Measurements from ENCODE around the gene ELL. TPM values are rescaled to one million over a fixed set of nuclear protein-coding genes. Genes with fewer than 3 reads are reported as not detected.

ELL gene
- total and polyA plus RNA-seq, 2 experiments from 2014 or later: 16.4 to 24.2 TPM

- peaks cover 30% of the 10 kb centered on the region; the same call in 1 of the 2 replicates for H4K20me1 ChIP-seq (ENCODE audit: insufficient read depth)
- TF ChIP-seq EZH2phosphoT487 (IDR thresholded peaks at IDR 0.05; ENCODE audit: insufficient read depth, low read depth): no peak
- no peak for TF ChIP-seq EZH2 (IDR thresholded peaks at IDR 0.05; ENCODE audit: insufficient read depth, poor library complexity, severe bottlenecking)
- H3K27ac ChIP-seq: no peak overlapping the region
- H3K9ac ChIP-seq: no peak overlapping the region
- peaks cover 100% of the 10 kb centered on the region for H3K79me2 ChIP-seq (ENCODE audit: insufficient read depth)
- no peak for DNase-seq
- H3K9me2 ChIP-seq (ENCODE audit: insufficient read depth): no peaks in the 10 kb centered on the region
- peaks cover 28% of the 10 kb centered on the region for H3K4me1 ChIP-seq (ENCODE audit: insufficient read depth)
- no peaks in the 10 kb centered on the region for H3K9me3 ChIP-seq (ENCODE audit: low read depth)
- no peaks in the 10 kb centered on the region for H3K36me3 ChIP-seq (ENCODE audit: low read depth)
- H2AFZ ChIP-seq: no peak overlapping the region
- in situ Hi-C loops (cut with MboI): no loop called here
- no peaks in the 10 kb centered on the region for H3K27me3 ChIP-seq (replicated peaks; ENCODE audit: insufficient read depth)
- no peak overlapping the region for H3K4me2 ChIP-seq (ENCODE audit: unreplicated experiment)
- no peaks in the 10 kb centered on the region for H3F3A ChIP-seq (ENCODE audit: insufficient read depth)
- WGBS, 2 experiments (ENCODE audit: low coverage in 1 of 2, low lambda C conversion rate in 2 of 2, missing lambda C conversion rate in 2 of 2): 85 to 88% methylated on average over 8 of the region's 8 CpGs
- H3K4me3 ChIP-seq: no peak overlapping the region
These were observed 16.8 kb downstream of the ELL start for GRCh38 chr19:18504886-18505610.

- TF ChIP-seq EZH2 (IDR thresholded peaks at IDR 0.05; ENCODE audit: insufficient read depth, poor library complexity, severe bottlenecking) (no peak), EZH2phosphoT487 (IDR thresholded peaks at IDR 0.05; ENCODE audit: insufficient read depth, low read depth) (no peak)
- H3K9ac ChIP-seq: no peak overlapping the region
- H3K9me3 ChIP-seq (ENCODE audit: low read depth): no peaks in the 10 kb centered on the region
- peaks cover 34% of the 10 kb centered on the region; the same call in 1 of the 2 replicates for H4K20me1 ChIP-seq (ENCODE audit: insufficient read depth)
- no peaks in the 10 kb centered on the region for H3K9me2 ChIP-seq (ENCODE audit: insufficient read depth)
- in situ Hi-C loops (cut with MboI): no loop called here
- H3K27me3 ChIP-seq (replicated peaks; ENCODE audit: insufficient read depth): no peaks in the 10 kb centered on the region
- no peak overlapping the region for H3K27ac ChIP-seq
- 84 to 87% methylated on average over 20 of the region's 20 CpGs for WGBS, 2 experiments (ENCODE audit: low coverage in 1 of 2, low lambda C conversion rate in 2 of 2, missing lambda C conversion rate in 2 of 2)
- H3K4me2 ChIP-seq (ENCODE audit: unreplicated experiment): no peak overlapping the region
- DNase-seq: no peak
- peaks cover 28% of the 10 kb centered on the region for H3K4me1 ChIP-seq (ENCODE audit: insufficient read depth)
- peaks cover 100% of the 10 kb centered on the region for H3K79me2 ChIP-seq (ENCODE audit: insufficient read depth)
- H3K4me3 ChIP-seq: no peak overlapping the region
- no peaks in the 10 kb centered on the region for H3K36me3 ChIP-seq (ENCODE audit: low read depth)
- H3F3A ChIP-seq (ENCODE audit: insufficient read depth): no peaks in the 10 kb centered on the region
- H2AFZ ChIP-seq: no peak overlapping the region
These were observed 17.6 kb downstream of the ELL start for GRCh38 chr19:18503971-18504885.

GRCh38 chr19:18503337-18503970 is 18.4 kb downstream of the ELL start:
- no peak overlapping the region for H2AFZ ChIP-seq
- no peak overlapping the region for H3K9ac ChIP-seq
- no peak for TF ChIP-seq EZH2 (IDR thresholded peaks at IDR 0.05; ENCODE audit: insufficient read depth, poor library complexity, severe bottlenecking)
- no peak for TF ChIP-seq EZH2phosphoT487 (IDR thresholded peaks at IDR 0.05; ENCODE audit: insufficient read depth, low read depth)
- no peaks in the 10 kb centered on the region for H3K9me2 ChIP-seq (ENCODE audit: insufficient read depth)
- no peaks in the 10 kb centered on the region for H3F3A ChIP-seq (ENCODE audit: insufficient read depth)
- 79 to 81% methylated on average over 15 of the region's 15 CpGs for WGBS, 2 experiments (ENCODE audit: low coverage in 1 of 2, low lambda C conversion rate in 2 of 2, missing lambda C conversion rate in 2 of 2)
- peaks cover 28% of the 10 kb centered on the region for H3K4me1 ChIP-seq (ENCODE audit: insufficient read depth)
- H3K4me2 ChIP-seq (ENCODE audit: unreplicated experiment): no peak overlapping the region
- no peak overlapping the region for H3K4me3 ChIP-seq
- in situ Hi-C loops (cut with MboI): no loop called here
- H3K27ac ChIP-seq: no peak overlapping the region
- no peaks in the 10 kb centered on the region for H3K36me3 ChIP-seq (ENCODE audit: low read depth)
- H3K9me3 ChIP-seq (ENCODE audit: low read depth): no peaks in the 10 kb centered on the region
- peaks cover 100% of the 10 kb centered on the region for H3K79me2 ChIP-seq (ENCODE audit: insufficient read depth)
- no peak for DNase-seq
- no peaks in the 10 kb centered on the region for H3K27me3 ChIP-seq (replicated peaks; ENCODE audit: insufficient read depth)
- peaks cover 40% of the 10 kb centered on the region for H4K20me1 ChIP-seq (ENCODE audit: insufficient read depth)

- Histone ChIP-seq H3F3A (ENCODE audit: insufficient read depth) (no peaks in the 10 kb centered on the region), H2AFZ (no peak overlapping the region), H3K9me3 (ENCODE audit: low read depth) (no peaks in the 10 kb centered on the region), H3K9ac (no peak overlapping the region), H3K27me3 (replicated peaks; ENCODE audit: insufficient read depth) (no peaks in the 10 kb centered on the region), H3K27ac (no peak overlapping the region), H3K9me2 (ENCODE audit: insufficient read depth) (no peaks in the 10 kb centered on the region), H3K36me3 (ENCODE audit: low read depth) (no peaks in the 10 kb centered on the region), H3K4me2 (ENCODE audit: unreplicated experiment) (no peak overlapping the region), H3K4me3 (no peak overlapping the region), H3K79me2 (ENCODE audit: insufficient read depth) (peaks cover 100% of the 10 kb centered on the region), H4K20me1 (ENCODE audit: insufficient read depth) (peaks cover 45% of the 10 kb centered on the region), H3K4me1 (ENCODE audit: insufficient read depth) (peaks cover 28% of the 10 kb centered on the region)
- DNase-seq: no peak
- WGBS, 2 experiments (ENCODE audit: low coverage in 1 of 2, low lambda C conversion rate in 2 of 2, missing lambda C conversion rate in 2 of 2): 54 to 56% methylated on average over 17 of the region's 17 CpGs
- no peak for TF ChIP-seq EZH2 (IDR thresholded peaks at IDR 0.05; ENCODE audit: insufficient read depth, poor library complexity, severe bottlenecking)
- no peak for TF ChIP-seq EZH2phosphoT487 (IDR thresholded peaks at IDR 0.05; ENCODE audit: insufficient read depth, low read depth)
- in situ Hi-C loops (cut with MboI): no loop called here
These were observed 19.1 kb downstream of the ELL start for GRCh38 chr19:18502638-18503294.

All from GM23248 (cell line).